ENCODE measurements around the gene ABHD8. TPM values are rescaled to one million over a fixed set of nuclear protein-coding genes. Genes with fewer than 3 reads are reported as not detected.
A peak's percentile ranks its signal among the peaks of the same experiment; 100 is the strongest.

Gene ABHD8
- total and polyA plus RNA-seq, 2 of the 13 experiments (the other 11 are each of a cell fraction or from before 2014, with no cell fraction given): 6.3 to 7.2 TPM

- TF ChIP-seq E2F1 (CRISPR knock-in tag; IDR thresholded peaks at IDR 0.05): no peak
- no peak for TF ChIP-seq MAFF (IDR thresholded peaks at IDR 0.05; ENCODE audit: low read depth, low read length)
- peak; percentile 58 for TF ChIP-seq SALL1 (CRISPR knock-in tag; IDR thresholded peaks at IDR 0.05)
- peak; percentile 57; the same call in 1 of the 2 replicates for TF ChIP-seq ETV5 (CRISPR knock-in tag; IDR thresholded peaks at IDR 0.05; ENCODE audit: borderline replicate concordance)
- no peak for TF ChIP-seq FOXP4 (CRISPR knock-in tag; IDR thresholded peaks at IDR 0.05)
- TF ChIP-seq SRSF4 (IDR thresholded peaks at IDR 0.05; ENCODE audit: low read depth, low read length, poor library complexity, severe bottlenecking): no peak
- no peak for TF ChIP-seq ZNF17 (CRISPR knock-in tag; IDR thresholded peaks at IDR 0.05)
- no peak for TF ChIP-seq TRIM24 (CRISPR knock-in tag; IDR thresholded peaks at IDR 0.05)
- no peak for TF ChIP-seq ZSCAN30 (CRISPR knock-in tag; IDR thresholded peaks at IDR 0.05)
- no peak for TF ChIP-seq SOX6 (IDR thresholded peaks at IDR 0.05)
- TF ChIP-seq SOX6 (CRISPR knock-in tag; IDR thresholded peaks at IDR 0.05): peak; percentile 37; the same call in 1 of the 2 replicates
- no peak for TF ChIP-seq NBN (conservative IDR thresholded peaks at IDR 0.05)
- TF ChIP-seq USF2 (IDR thresholded peaks at IDR 0.05; ENCODE audit: low read depth, low read length): no peak
- no peak for TF ChIP-seq USF2 (CRISPR knock-in tag; IDR thresholded peaks at IDR 0.05; ENCODE audit: borderline replicate concordance)
- peak; percentile 71; the same call in 1 of the 2 replicates for TF ChIP-seq HOXA9 (CRISPR knock-in tag; IDR thresholded peaks at IDR 0.05; ENCODE audit: borderline replicate concordance)
- TF ChIP-seq ZNF556 (CRISPR knock-in tag; IDR thresholded peaks at IDR 0.05; ENCODE audit: borderline replicate concordance): no peak
- TF ChIP-seq RNF2 (conservative IDR thresholded peaks at IDR 0.05; ENCODE audit: low read depth): peak; percentile 75; the same call in 1 of the 2 replicates
- TF ChIP-seq ZNF709 (CRISPR knock-in tag; IDR thresholded peaks at IDR 0.05): peak; percentile 76; the same call in 1 of the 2 replicates
- no peak for TF ChIP-seq ZNF597 (CRISPR knock-in tag; IDR thresholded peaks at IDR 0.05)
- no peak for TF ChIP-seq MAFG (CRISPR knock-in tag; IDR thresholded peaks at IDR 0.05)
- no peak for TF ChIP-seq ZNF879 (CRISPR knock-in tag; IDR thresholded peaks at IDR 0.05)
- TF ChIP-seq MXI1 (IDR thresholded peaks at IDR 0.05; ENCODE audit: borderline replicate concordance, low read depth, low read length): peak; percentile 72; the same call in 1 of the 3 replicates
- no peak for TF ChIP-seq ZBTB42 (CRISPR knock-in tag; IDR thresholded peaks at IDR 0.05)
- TF ChIP-seq ZMYM2 (CRISPR knock-in tag; IDR thresholded peaks at IDR 0.05): no peak
Observed at GRCh38 chr19:17340871-17341357, 37.7 kb upstream of the ABHD8 start (continued).
